Astrocyte (in vitro differentiated cells and primary cell): ENCODE data around the gene P4HA1. TPM values are rescaled to one million over a fixed set of nuclear protein-coding genes. Genes with fewer than 3 reads are reported as not detected.

ENCODE experiments used
- DNase-seq: peaks from one replicate; pipeline ENCODE4 v3.0.0-alpha.2; 2010; ENCODE audit warnings: low read depth
- FAIRE-seq: peaks from 2 replicates; lab custom pipeline; 2011; peaks lifted over from hg19 to GRCh38; lab: Jason Lieb, UNC
- H2AFZ ChIP-seq: 2 replicates; pipeline ENCODE4 v1.6.0; 2012; ENCODE audit warnings: low read depth, low read length, inconsistent platforms
- H3K27ac ChIP-seq: 2 replicates; pipeline ENCODE4 v1.5.1; 2011; ENCODE audit warnings: low read depth, low read length, inconsistent platforms
- H3K27me3 ChIP-seq: 2 replicates; pipeline ENCODE4 v1.6.0; 2011; ENCODE audit warnings: low read length, inconsistent platforms; ENCODE audit not compliant: insufficient read depth
- H3K36me3 ChIP-seq: 2 replicates; pipeline ENCODE4 v1.5.1; 2011; ENCODE audit warnings: low read length, inconsistent platforms; ENCODE audit not compliant: insufficient read depth
- H3K4me1 ChIP-seq: 2 replicates; pipeline ENCODE4 v1.5.1; 2011; ENCODE audit warnings: low read length, inconsistent platforms; ENCODE audit not compliant: insufficient read depth
- H3K4me2 ChIP-seq: 2 replicates; pipeline ENCODE4 v1.6.0; 2012; ENCODE audit warnings: low read length, inconsistent platforms
- H3K4me3 ChIP-seq: 2 replicates; pipeline ENCODE4 v1.5.1; 2011; ENCODE audit warnings: low read depth, mild to moderate bottlenecking, low read length, inconsistent platforms; ENCODE audit not compliant: insufficient read depth
- H3K79me2 ChIP-seq: 2 replicates; pipeline ENCODE4 v1.6.0; 2012; ENCODE audit warnings: mild to moderate bottlenecking, low read length, inconsistent platforms; ENCODE audit not compliant: insufficient read depth
- H3K9ac ChIP-seq: 2 replicates; pipeline ENCODE4 v1.6.0; 2012; ENCODE audit warnings: mild to moderate bottlenecking, low read length, inconsistent platforms
- H3K9me3 ChIP-seq: 2 replicates; pipeline ENCODE4 v1.5.1; 2012; ENCODE audit warnings: low read depth, mild to moderate bottlenecking, low read length, inconsistent platforms; ENCODE audit not compliant: insufficient read depth
- H4K20me1 ChIP-seq: 2 replicates; pipeline ENCODE4 v1.6.0; 2012; ENCODE audit warnings: low read length, inconsistent platforms; ENCODE audit not compliant: insufficient read depth
- H3K27ac Mint-ChIP-seq: one replicate; pipeline ENCODE4 v1.8.0; 2021; ENCODE audit warnings: mild to moderate bottlenecking, mixed read lengths; ENCODE audit not compliant: unreplicated experiment
- H3K27me3 Mint-ChIP-seq: one replicate; pipeline ENCODE4 v1.8.0; 2021; ENCODE audit warnings: low read depth, mixed read lengths; ENCODE audit not compliant: unreplicated experiment
- H3K36me3 Mint-ChIP-seq: one replicate; pipeline ENCODE4 v1.8.0; 2021; ENCODE audit warnings: low read depth, mixed read lengths; ENCODE audit not compliant: unreplicated experiment
- H3K4me1 Mint-ChIP-seq: one replicate; pipeline ENCODE4 v1.8.0; 2021; ENCODE audit warnings: low read depth, mixed read lengths; ENCODE audit not compliant: unreplicated experiment
- H3K4me3 Mint-ChIP-seq: one replicate; pipeline ENCODE4 v1.8.0; 2021; ENCODE audit warnings: mild to moderate bottlenecking, moderate library complexity, mixed read lengths; ENCODE audit not compliant: unreplicated experiment
- H3K9me3 Mint-ChIP-seq: one replicate; pipeline ENCODE4 v1.8.0; 2021; ENCODE audit warnings: mild to moderate bottlenecking, mixed read lengths; ENCODE audit not compliant: unreplicated experiment
- CTCF ChIP-seq: IDR thresholded peaks from 2 replicates; pipeline ENCODE4 v1.5.1; 2011; ENCODE audit warnings: low read depth, mild to moderate bottlenecking, inconsistent platforms, low read length, moderate library complexity; ENCODE audit not compliant: insufficient read depth
- EZH2 ChIP-seq: IDR thresholded peaks from 2 replicates; pipeline ENCODE4 v1.6.1; 2012; ENCODE audit warnings: mild to moderate bottlenecking, low read length, inconsistent platforms; ENCODE audit not compliant: insufficient read depth
- total RNA-seq: library from RNA; stranded (reverse); gene quantifications from 2 replicates; pipeline ENCODE4 v1.2.1, GENCODE V29; 2021

P4HA1 gene
- total RNA-seq, 1 donor from 2014 or later = 244 TPM

GRCh38 chr10:73119952-73120351 is 23.3 kb upstream of the P4HA1 start:
- DNase-seq (no peak), FAIRE-seq (no peak)
- no peak overlapping the region for H3K4me2 ChIP-seq
- no peak overlapping the region for H3K27ac ChIP-seq
- TF ChIP-seq CTCF (no peak), EZH2 (no peak)
- no peak overlapping the region for H2AFZ ChIP-seq
- H3K36me3 ChIP-seq = peaks cover 2% of the 10 kb centered on the region
- no peaks in the 10 kb centered on the region for H3K9me3 ChIP-seq
- no peaks in the 10 kb centered on the region for H3K79me2 ChIP-seq
- Mint-ChIP-seq H3K27ac (no peak overlapping the region), H3K4me3 (no peak overlapping the region), H3K4me1 (peaks cover 12% of the 10 kb centered on the region), H3K27me3 (no peaks in the 10 kb centered on the region), H3K36me3 (peaks cover 4% of the 10 kb centered on the region), H3K9me3 (no peaks in the 10 kb centered on the region)
- H3K9ac ChIP-seq = no peak overlapping the region
- no peak overlapping the region for H3K4me3 ChIP-seq
- peaks cover 6% of the 10 kb centered on the region for H4K20me1 ChIP-seq
- H3K27me3 ChIP-seq = no peaks in the 10 kb centered on the region
- H3K4me1 ChIP-seq = peaks cover 7% of the 10 kb centered on the region

GRCh38 chr10:73119457-73119856 is 22.8 kb upstream of the P4HA1 start:
- H4K20me1 ChIP-seq = peaks cover 6% of the 10 kb centered on the region
- TF ChIP-seq EZH2 = no peak
- no peak overlapping the region for H3K27ac ChIP-seq
- H3K9ac ChIP-seq = no peak overlapping the region
- H3K27ac Mint-ChIP-seq = no peak overlapping the region
- H3K9me3 ChIP-seq = no peaks in the 10 kb centered on the region
- H3K4me1 Mint-ChIP-seq = peaks cover 12% of the 10 kb centered on the region
- no peak overlapping the region for H3K4me3 Mint-ChIP-seq
- H2AFZ ChIP-seq = no peak overlapping the region
- no peak overlapping the region for H3K4me2 ChIP-seq
- peaks cover 7% of the 10 kb centered on the region for H3K4me1 ChIP-seq
- H3K27me3 ChIP-seq = no peaks in the 10 kb centered on the region
- H3K79me2 ChIP-seq = no peaks in the 10 kb centered on the region
- FAIRE-seq (no peak), DNase-seq (no peak)
- no peak overlapping the region for H3K4me3 ChIP-seq
- H3K36me3 Mint-ChIP-seq = peaks cover 3% of the 10 kb centered on the region
- no peaks in the 10 kb centered on the region for H3K27me3 Mint-ChIP-seq
- no peaks in the 10 kb centered on the region for H3K36me3 ChIP-seq
- H3K9me3 Mint-ChIP-seq = no peaks in the 10 kb centered on the region

- TF ChIP-seq CTCF = no peak
- no peak for TF ChIP-seq EZH2
- Histone ChIP-seq H3K4me3 (no peak overlapping the region), H3K4me1 (peaks cover 7% of the 10 kb centered on the region), H3K27me3 (no peaks in the 10 kb centered on the region), H4K20me1 (peaks cover 6% of the 10 kb centered on the region), H3K9ac (peak overlapping the region; percentile 60), H3K27ac (peak overlapping the region; percentile 53), H3K4me2 (peak overlapping the region; percentile 75), H3K36me3 (no peaks in the 10 kb centered on the region), H3K79me2 (no peaks in the 10 kb centered on the region), H3K9me3 (no peaks in the 10 kb centered on the region), H2AFZ (no peak overlapping the region)
- Mint-ChIP-seq H3K9me3 (no peaks in the 10 kb centered on the region), H3K4me3 (no peak overlapping the region), H3K27me3 (no peaks in the 10 kb centered on the region), H3K36me3 (peaks cover 2% of the 10 kb centered on the region), H3K27ac (peak overlapping the region; percentile 55), H3K4me1 (peaks cover 13% of the 10 kb centered on the region)
- peak; percentile 39 for DNase-seq
- peak; percentile 39 for FAIRE-seq
These were observed 21.5 kb upstream of the P4HA1 start for GRCh38 chr10:73117976-73118743.
